Smooth muscle cell of the pulmonary artery (primary cell): ENCODE data around the gene PLAAT2. TPM values are rescaled to one million over a fixed set of nuclear protein-coding genes. Genes with fewer than 3 reads are reported as not detected.

Source experiments
- total RNA-seq: library from RNA; depleted of rRNA; stranded (reverse); fragments of >200 nt; gene quantifications from 2 replicates; pipeline ENCODE4 v1.2.3, GENCODE V29; 2014

PLAAT2 gene
- total RNA-seq: not detected in 2 replicates

DNA sequence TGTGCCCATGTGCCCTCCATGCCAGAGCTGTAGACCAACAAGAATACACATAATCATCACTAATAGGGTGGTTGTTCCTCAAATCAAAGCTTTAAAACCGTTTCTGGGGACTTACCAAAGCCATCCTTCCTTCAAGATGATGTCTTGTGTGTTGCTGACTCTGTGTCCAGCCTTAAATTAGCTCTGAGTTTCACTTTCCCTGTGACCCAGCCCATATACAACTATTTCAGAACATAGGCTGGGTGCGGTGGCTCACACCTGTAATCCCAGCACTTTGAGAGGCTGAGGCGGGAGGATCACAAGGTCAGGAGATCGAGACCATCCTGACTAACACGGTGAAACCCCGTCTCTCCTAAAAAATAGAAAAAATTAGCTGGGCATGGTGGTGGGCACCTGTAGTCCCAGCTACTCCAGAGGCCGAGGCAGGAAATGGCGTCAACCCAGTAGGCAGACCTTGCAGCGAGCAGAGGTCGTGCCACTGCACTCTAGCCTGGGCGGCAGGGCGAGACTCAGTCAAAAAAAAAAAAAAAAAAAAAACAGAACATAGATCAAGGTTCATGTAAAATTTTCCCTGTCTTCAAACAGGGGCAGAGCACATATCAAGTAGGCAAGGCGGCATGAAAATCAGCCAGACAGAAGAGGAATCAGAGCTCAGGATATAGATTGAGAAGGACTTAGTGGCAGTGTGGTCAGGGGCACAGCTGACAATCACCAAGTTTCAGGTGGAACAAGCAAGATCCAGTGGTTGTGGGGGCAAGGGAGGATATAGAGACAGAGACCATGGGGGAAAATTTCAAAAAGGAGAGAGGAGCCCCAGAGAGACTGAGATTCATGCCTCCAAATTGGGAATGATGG, at the start of gene PLAAT2:
Gene PLAAT2 (minus strand): TSS at position 179 of the 855 bp plus-strand sequence. CDS start 55 bp downstream, at position 124.

DNA sequence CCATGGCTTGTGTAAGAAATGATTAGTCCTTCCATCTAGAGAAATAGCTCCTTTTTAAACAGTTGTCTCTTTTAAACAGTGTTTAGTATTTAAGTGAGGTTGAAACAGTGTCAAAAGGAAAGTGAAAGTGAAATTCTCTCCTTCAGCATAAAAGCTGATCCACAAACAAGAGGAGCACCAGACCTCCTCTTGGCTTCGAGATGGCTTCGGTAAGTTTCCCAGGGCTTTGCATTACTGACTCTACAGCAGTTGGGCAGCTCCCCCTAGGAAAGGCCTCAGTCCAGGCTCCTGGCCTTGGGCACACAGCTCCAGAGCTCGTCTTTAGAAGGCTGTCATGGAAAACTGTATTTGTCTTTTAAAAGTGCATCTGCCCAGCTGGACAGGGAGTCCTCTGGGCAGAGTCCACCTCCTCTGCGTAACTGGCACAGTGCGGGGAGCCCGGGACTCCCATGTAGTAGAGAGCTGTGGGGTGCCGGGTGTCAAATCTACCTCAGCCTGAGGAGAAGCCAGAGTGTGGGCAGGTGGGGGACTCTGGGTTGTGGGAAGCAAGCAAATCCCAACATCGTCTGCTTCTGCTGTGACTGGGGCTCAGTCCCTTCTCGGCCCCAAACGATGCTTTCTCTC, 26.4 kb downstream of the PLAAT2 start, which contains the start of gene PLAAT4:
Gene PLAAT4 (plus strand): TSS at position 140 of the 624 bp plus-strand sequence. CDS start 61 bp downstream, at position 201.

DNA sequence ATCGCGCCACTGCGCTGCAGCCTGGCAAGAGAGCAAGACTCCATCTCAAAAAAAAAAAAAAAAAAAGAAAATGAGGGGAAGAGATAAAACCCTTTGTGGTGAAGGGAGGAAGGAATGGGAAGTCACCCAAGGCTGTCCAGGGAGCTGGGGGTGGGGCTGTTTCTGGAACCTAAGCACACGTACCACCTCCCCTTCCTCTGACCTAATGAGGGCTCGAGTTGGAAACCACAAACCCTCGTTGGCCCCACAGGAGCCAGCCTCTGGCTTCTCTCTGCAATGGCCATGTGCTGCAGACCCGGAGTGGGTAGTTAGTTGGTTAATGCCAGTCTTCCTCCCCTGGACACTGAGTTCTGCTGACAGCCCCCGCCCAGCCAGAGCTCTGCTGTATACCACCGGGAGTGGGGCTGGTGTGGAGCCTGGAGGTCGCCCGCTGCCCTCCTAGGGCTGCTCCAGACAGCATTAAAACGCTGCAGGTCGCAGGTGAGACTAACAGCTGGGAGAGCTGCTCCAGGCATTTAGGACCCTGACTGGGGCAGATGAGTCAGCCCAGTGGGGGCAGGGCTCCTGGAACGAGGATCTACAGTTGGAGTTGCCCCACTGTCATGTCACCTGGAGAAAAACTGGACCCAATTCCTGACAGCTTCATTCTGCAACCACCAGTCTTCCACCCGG, 57.2 kb downstream of the PLAAT2 start, which contains the start of gene LGALS12:
Gene LGALS12 (plus strand): TSS at position 228 of the 672 bp plus-strand sequence. CDS start 375 bp downstream, at position 603.

Other genes with a start within 250 kb of the PLAAT2 start
- not detected in 2 replicates for gene SLC22A9, start 193.6 kb downstream of the PLAAT2 start, total RNA-seq
- 0.23 TPM in 1 of 2 replicates, not detected in the other for gene PLAAT5, start 72.2 kb downstream of the PLAAT2 start, total RNA-seq
- not detected in 2 replicates for gene LGALS12, start 57.3 kb downstream of the PLAAT2 start, total RNA-seq
- 5.1 and 9.1 TPM in 2 replicates for gene PLAAT4, start 26.6 kb downstream of the PLAAT2 start, total RNA-seq
- 12.0 and 30.2 TPM in 2 replicates for gene PLAAT3, start 51.1 kb upstream of the PLAAT2 start, total RNA-seq
- 110 and 158 TPM in 2 replicates for gene ATL3, start 108.0 kb upstream of the PLAAT2 start, total RNA-seq
- 83.3 and 98.0 TPM in 2 replicates for gene RTN3, start 118.1 kb upstream of the PLAAT2 start, total RNA-seq
- gene ZFTA, start 205.4 kb upstream of the PLAAT2 start, total RNA-seq: 17.7 and 19.2 TPM in 2 replicates